ENCODE measurements around the gene TTC39B. TPM values are rescaled to one million over a fixed set of nuclear protein-coding genes. Genes with fewer than 3 reads are reported as not detected.

TTC39B gene
- total RNA-seq, 6 experiments from 2014 or later = 4.5 to 9.9 (median 7.6) TPM

DNA sequence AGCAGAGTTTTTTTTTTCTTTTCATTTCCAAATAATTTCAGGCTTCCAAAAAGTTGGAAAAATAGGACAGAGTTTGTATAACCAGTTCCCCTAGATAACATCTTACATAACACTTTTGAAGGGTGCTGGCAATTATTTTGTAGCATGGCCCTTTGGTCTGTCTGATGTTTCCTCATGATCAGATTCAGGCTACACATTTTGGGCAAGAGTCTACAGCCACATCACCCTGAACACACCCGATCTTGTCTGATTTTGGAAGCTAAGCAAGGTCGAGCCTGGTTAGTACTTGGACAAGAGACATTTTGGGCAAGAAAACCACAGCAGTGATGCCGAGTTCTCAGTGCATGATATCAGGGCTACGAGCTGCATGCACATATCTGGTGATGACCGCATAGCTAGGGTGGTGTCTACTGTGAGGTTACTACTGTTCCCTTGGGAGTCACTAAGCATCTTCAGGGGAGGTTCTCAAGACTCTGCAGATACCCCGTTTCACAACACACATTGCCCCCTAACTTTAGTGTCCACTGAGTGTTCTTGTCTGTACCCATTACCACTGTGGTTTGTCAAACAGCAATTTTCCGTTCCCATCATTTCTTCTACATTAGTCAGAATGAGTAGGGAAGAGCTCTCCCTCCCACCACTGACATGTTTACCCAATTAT lies 86.2 kb downstream of the TTC39B start:
- no peak for DNase-seq
- WGBS (ENCODE audit: insufficient coverage, low coverage, low lambda C conversion rate, missing lambda C conversion rate) = 83% methylated on average over 4 of the region's 7 CpGs
- H3K36me3 ChIP-seq = no peaks in the 10 kb centered on the region
- intact Hi-C loops (cut with DNase I) = no loop called here
- H3K9me3 ChIP-seq = no peaks in the 10 kb centered on the region
- TF ChIP-seq, protein P1, sequence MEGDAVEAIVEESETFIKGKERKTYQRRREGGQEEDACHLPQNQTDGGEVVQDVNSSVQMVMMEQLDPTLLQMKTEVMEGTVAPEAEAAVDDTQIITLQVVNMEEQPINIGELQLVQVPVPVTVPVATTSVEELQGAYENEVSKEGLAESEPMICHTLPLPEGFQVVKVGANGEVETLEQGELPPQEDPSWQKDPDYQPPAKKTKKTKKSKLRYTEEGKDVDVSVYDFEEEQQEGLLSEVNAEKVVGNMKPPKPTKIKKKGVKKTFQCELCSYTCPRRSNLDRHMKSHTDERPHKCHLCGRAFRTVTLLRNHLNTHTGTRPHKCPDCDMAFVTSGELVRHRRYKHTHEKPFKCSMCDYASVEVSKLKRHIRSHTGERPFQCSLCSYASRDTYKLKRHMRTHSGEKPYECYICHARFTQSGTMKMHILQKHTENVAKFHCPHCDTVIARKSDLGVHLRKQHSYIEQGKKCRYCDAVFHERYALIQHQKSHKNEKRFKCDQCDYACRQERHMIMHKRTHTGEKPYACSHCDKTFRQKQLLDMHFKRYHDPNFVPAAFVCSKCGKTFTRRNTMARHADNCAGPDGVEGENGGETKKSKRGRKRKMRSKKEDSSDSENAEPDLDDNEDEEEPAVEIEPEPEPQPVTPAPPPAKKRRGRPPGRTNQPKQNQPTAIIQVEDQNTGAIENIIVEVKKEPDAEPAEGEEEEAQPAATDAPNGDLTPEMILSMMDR (IDR thresholded peaks at IDR 0.05) = no peak
- TF ChIP-seq POLR2A (IDR thresholded peaks at IDR 0.05) = no peak
- no peak overlapping the region for H3K27ac ChIP-seq
- H3K4me1 ChIP-seq = peaks cover 0 to 8% (median 0%) of the 10 kb centered on the region in 4 donors
- H3K27me3 ChIP-seq = no peaks in the 10 kb centered on the region
- no peak for ATAC-seq
- no peak overlapping the region for H3K4me3 ChIP-seq

- ATAC-seq (no peak), DNase-seq (no peak)
- Histone ChIP-seq H3K4me1 (peaks cover 0 to 8% (median 0%) of the 10 kb centered on the region in 4 donors), H3K9me3 (no peaks in the 10 kb centered on the region), H3K4me3 (no peak overlapping the region), H3K36me3 (no peaks in the 10 kb centered on the region), H3K27me3 (no peaks in the 10 kb centered on the region), H3K27ac (no peak overlapping the region)
- intact Hi-C loops (cut with DNase I) = no loop called here
- TF ChIP-seq, protein P1 (IDR thresholded peaks at IDR 0.05) = no peak
- no peak for TF ChIP-seq POLR2A (IDR thresholded peaks at IDR 0.05)
- 68% methylated on average over 3 of the region's 5 CpGs for WGBS (ENCODE audit: insufficient coverage, low coverage, low lambda C conversion rate, missing lambda C conversion rate)
Observed at GRCh38 chr9:15219546-15219945, 87.5 kb downstream of the TTC39B start.

DNA sequence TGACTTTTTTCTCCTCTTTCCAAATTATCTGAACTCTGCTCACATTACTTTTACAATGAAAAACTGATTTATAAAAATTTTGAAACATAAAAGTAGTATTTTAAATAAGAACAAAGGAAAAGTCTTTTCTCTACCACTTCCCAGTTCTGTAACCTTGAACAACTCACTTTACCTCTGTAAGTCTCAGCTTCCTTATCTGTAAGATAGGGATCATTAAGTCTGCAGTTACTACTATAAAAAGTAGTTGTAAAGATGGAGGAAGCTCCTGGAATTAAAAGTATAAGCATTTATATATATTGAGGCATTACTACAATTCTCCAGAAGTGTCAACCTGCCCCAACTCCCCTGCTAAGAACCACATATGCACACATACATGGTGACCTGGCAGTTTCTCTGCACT lies 88.0 kb downstream of the TTC39B start:
- intact Hi-C loops (cut with DNase I) = no loop called here
- TF ChIP-seq POLR2A (IDR thresholded peaks at IDR 0.05) = no peak
- TF ChIP-seq, protein P1 (IDR thresholded peaks at IDR 0.05) = no peak
- DNase-seq (no peak), ATAC-seq (no peak)
- H3K27ac ChIP-seq = no peak overlapping the region
- no peaks in the 10 kb centered on the region for H3K9me3 ChIP-seq
- no peaks in the 10 kb centered on the region for H3K27me3 ChIP-seq
- H3K36me3 ChIP-seq = no peaks in the 10 kb centered on the region
- H3K4me3 ChIP-seq = no peak overlapping the region
- peaks cover 0 to 8% (median 0%) of the 10 kb centered on the region in 4 donors for H3K4me1 ChIP-seq

GRCh38 chr9:15213249-15213648 lies 93.8 kb downstream of the TTC39B start:
- intact Hi-C loops (cut with DNase I) = no loop called here
- 56% methylated on average over 5 of the region's 5 CpGs for WGBS (ENCODE audit: insufficient coverage, low coverage, low lambda C conversion rate, missing lambda C conversion rate)
- Histone ChIP-seq H3K9me3 (no peaks in the 10 kb centered on the region), H3K27me3 (no peaks in the 10 kb centered on the region), H3K4me3 (no peak overlapping the region), H3K27ac (no peak overlapping the region), H3K4me1 (peaks cover 0 to 17% (median 5%) of the 10 kb centered on the region in 4 donors), H3K36me3 (no peaks in the 10 kb centered on the region)
- ATAC-seq (no peak), DNase-seq (no peak)
- no peak for TF ChIP-seq POLR2A (IDR thresholded peaks at IDR 0.05)
- TF ChIP-seq, protein P1 (IDR thresholded peaks at IDR 0.05) = no peak
